ENCODE data around the gene SEC14L1.

DNA sequence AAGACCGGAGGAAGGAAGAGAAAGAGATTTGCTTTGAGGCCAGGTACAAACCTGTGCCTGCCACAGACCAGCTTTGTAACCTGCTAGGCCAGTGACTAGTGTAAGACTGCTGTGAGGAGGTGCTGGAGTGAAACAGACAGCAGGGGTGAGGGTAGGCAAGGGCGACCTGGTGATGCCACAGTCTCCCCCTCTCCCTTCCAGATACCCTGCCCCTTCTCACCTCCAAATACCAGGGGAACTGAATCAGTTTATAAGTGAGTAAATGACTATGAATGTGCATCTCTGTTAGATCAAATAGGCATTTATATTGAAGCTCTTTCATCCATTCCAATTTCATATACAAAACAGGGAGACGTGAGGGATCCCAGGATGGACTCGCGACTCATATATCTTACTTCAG, 9.4 kb downstream of the SEC14L1 start:
- TF ChIP-seq, protein P1, sequence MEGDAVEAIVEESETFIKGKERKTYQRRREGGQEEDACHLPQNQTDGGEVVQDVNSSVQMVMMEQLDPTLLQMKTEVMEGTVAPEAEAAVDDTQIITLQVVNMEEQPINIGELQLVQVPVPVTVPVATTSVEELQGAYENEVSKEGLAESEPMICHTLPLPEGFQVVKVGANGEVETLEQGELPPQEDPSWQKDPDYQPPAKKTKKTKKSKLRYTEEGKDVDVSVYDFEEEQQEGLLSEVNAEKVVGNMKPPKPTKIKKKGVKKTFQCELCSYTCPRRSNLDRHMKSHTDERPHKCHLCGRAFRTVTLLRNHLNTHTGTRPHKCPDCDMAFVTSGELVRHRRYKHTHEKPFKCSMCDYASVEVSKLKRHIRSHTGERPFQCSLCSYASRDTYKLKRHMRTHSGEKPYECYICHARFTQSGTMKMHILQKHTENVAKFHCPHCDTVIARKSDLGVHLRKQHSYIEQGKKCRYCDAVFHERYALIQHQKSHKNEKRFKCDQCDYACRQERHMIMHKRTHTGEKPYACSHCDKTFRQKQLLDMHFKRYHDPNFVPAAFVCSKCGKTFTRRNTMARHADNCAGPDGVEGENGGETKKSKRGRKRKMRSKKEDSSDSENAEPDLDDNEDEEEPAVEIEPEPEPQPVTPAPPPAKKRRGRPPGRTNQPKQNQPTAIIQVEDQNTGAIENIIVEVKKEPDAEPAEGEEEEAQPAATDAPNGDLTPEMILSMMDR (IDR thresholded peaks at IDR 0.05; ENCODE audit: low read depth, low read length) = no peak
- no peak for TF ChIP-seq MYC (IDR thresholded peaks at IDR 0.05; ENCODE audit: low read depth, low read length)
- TF ChIP-seq MAX (IDR thresholded peaks at IDR 0.05; ENCODE audit: low read depth, low read length) = no peak
- no peak for TF ChIP-seq POLR2A (IDR thresholded peaks at IDR 0.05; ENCODE audit: extremely low read depth, insufficient read length)

Data from NB4 (cell line).